GM19438 (cell line): ENCODE data around the gene SPON1.
"Not testable (repeated sequence)": the region's sequence is repeated elsewhere in the genome, so short reads cannot be mapped to it uniquely, and the experiment has no call there.

Experiments used
- ATAC-seq: cut with Tn5 transposase; IDR thresholded peaks from one replicate; pipeline ENCODE4 v1.9.1; 2021; ENCODE audit warnings: low read depth; ENCODE audit not compliant: unreplicated experiment

Gene SPON1

DNA sequence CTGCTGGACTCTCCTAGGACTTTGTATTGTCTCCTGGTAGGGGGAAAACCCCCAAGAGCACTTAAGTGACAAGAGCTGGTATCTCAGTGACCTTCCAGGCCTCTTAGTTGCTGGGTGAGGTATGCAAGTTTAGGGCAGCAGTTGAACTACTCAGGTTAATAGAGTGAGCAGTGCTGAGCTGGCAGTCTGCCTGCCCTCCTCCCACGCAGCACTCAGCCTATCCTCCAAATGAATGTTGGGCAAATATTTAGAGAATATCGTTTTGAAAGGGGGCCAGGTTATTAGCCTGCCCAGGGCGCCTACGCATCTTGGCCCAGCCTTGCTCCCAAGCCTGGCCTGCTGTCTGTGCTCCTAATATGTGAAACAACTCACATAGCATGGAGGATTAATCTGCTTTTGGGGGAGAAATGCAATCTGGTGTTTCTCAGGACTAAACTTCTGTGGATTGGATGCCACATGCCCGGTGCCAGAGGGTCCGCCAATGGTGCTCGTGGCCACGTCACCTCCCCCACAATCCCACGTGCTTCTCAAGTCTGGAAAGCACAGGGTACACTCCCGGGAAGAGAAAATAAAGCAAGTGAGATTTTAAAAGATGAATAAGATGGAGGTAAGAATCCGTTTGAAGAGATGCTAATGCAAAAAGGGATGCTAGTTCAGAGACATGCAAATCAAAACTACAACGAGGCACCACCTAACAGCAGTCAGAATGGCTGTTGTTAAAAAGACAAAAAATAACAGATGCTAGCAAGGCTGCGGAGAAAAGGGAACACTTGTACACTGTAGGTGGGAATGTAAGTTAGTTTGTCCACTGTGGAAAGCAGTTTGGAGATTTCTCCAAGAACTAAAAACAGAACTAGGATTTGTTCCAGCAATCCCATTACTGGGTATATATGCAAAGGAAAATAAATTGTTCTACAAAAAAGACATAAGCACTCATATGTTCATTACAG is 67.7 kb downstream of the SPON1 start:
- no peak for ATAC-seq

- ATAC-seq = not testable (repeated sequence)
Observed at GRCh38 chr11:14035526-14035925, 73.0 kb downstream of the SPON1 start.

- no peak for ATAC-seq
Observed at GRCh38 chr11:14036469-14036868, 73.9 kb downstream of the SPON1 start.

DNA sequence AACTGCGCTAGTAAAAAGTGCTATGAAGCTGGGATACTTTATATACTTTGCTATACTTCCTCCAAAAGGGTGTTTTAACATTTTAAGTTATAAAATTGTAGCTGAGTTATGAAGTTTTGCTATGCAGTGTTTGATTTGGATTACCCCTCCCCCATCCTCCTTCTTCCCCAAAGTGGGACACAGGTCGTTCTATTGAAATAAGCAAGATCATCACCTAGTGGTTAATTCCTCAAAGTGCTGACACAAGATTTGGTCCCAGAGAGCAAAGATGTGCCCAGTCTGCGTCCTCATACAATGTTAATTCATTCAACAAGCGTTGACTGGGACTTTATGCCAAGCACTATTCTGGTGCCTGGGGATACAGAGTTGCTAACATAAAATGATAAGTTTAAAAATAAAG is 78.5 kb downstream of the SPON1 start:
- no peak for ATAC-seq

GRCh38 chr11:14041565-14041964 is 79.0 kb downstream of the SPON1 start:
- ATAC-seq = no peak

DNA sequence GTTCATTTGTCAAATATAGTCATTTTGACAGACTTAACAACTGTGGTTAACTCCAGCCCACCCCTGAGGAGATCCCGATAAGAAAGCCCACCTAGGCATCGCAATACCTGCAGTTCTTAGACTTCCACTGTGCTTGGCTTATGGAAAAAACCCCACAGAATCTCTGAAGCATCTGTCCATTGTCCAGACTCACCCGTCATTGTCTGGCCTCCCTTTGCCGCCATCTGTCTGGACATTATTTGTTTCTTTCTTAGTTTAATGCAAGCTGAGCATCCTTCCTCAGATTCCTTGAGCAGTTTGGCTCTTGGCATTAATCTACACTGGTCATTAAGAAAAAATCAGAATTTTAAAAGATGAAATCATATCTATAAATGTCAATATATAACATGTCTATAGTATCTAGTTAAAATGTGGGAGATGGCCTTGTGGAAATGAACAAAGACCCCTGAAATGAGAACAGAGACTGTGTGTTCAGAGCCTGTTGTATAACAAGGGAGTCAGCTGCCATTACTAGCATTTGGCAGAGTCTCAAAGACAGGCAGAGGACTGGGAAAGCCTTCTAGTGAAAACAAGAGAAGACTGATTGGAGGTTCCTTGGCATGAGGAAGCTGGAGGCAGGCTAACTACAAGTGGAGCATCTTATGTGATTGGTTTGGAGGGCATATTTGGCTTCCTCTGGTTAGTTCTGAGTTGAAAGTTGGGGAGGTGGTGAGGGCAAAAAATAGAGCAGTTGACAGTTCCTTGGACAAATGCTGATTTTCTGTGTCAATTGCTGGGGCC is 80.4 kb downstream of the SPON1 start:
- no peak for ATAC-seq

DNA sequence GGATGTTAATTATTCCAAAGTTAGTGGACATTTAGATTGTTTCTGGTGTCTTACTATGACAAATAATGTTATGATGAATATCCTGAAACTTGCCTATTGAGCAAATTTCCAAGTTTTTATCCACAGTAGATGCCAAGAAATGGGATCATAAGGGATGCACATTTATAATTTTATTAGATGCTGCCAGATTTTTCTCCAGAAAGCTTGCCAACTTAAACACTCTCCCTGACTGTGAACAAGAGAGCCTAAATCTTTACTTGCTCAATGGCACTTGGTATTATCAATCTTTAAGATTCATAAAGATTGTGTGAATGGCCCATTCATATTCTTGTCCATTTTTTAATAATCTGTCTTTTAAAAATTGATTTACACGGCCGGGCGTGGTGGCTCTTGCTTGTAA is 82.4 kb downstream of the SPON1 start:
- no peak for ATAC-seq

GRCh38 chr11:14045417-14045816 is 82.9 kb downstream of the SPON1 start:
- no peak for ATAC-seq

DNA sequence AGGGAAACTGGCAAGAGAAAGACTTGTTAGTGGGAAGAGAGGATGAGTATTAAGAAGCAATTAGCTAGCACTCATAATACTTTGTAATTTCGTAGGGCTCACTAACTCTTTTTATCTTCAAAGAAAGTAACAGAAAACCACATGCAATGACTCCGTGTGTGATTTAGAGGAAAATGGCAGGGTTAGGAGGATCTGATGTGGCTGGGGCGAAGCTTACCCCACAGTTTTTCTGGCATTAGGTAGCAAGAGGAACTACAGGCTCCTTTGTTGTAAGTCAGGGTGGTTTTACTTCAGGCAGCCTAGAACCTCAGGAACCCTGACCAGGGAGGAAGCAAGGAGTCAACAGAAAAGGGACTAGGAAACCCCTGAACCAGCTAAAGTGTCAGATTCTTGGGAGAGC is 89.7 kb downstream of the SPON1 start:
- no peak for ATAC-seq

DNA sequence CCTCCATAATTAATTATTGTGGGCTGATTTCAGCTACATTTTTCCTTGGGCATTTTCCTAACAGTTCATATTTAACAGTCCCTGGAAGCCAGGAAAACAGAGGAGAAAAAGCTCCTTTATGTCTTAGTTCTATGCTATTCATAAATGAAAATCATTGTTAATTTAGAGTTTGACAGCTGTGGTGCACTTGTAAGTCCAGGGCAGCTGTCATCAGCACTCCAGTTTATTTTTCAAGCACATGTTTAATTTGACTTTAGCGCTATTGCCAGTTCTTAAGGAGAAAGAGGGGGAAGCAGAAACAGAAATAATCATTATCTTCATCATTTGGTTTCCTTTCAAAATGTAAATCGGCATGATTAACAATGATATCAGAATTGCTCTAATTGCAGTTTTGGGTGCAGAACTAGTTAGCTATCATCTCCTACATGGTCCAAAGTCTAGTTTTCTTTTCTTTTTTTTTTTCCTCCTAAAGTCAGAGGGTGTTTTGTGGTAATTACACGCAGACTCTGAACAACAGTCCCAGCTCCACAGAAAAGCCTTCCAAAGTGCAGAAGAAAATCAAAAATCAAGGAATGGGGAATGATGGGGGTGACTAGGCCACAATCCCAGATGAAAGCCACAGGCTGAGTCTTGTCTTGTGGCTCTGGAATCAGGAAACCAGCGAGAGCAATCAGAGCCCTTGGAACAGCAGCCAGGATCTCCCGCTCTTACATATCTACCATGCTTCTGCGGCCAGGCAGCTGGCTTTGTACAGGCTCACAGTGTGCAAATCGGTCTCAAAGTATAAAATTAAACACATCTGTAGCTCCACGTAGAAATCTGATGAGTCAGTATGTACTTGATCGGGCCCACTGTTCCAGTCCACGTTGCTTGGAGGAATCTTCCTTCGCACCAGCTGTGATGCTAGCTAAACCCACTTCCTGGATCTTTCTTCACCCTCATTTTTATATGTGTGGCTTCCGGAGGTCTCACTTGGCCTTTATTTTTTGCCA is 91.9 kb downstream of the SPON1 start:
- no peak for ATAC-seq

DNA sequence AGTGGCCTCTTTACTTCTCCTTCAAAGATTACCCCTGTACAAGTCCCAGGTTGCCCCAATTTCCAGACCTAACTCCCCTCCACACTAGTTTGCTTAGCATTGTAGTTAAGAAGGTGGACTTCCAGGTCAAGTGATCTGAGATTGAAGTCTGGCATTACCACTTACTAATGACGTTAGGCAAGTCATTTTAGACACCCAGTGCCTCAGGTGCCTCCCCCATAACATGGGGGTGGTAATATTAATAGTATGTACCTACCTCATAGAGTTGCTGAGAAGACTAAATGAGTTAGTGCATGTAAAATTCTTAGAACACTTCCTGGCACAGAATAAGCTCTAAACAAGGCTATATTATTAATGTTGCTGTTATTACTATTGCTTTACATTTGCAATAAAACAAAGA is 93.4 kb downstream of the SPON1 start:
- no peak for ATAC-seq

DNA sequence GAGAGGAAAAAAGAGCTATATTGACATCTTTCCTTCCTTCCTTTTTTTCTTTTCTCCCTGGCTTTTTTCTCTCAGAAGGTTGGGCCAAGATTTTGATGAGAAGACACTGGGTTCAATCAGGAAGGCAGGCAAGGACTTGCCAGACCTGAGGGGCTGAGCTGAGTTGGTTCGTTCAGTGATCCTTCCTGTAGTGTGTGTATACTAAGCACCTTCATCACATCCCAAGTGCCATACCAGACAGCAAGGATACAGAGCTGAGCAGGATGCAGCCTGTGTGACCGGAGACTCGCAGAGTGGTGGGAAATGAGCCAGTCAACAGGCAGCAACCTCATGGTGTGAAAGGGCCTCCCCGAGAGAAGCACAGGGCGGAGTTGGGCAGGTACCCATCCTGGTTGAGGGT is 95.5 kb downstream of the SPON1 start:
- ATAC-seq = no peak

- ATAC-seq = no peak
Observed at GRCh38 chr11:14059491-14059890, 97.0 kb downstream of the SPON1 start.

DNA sequence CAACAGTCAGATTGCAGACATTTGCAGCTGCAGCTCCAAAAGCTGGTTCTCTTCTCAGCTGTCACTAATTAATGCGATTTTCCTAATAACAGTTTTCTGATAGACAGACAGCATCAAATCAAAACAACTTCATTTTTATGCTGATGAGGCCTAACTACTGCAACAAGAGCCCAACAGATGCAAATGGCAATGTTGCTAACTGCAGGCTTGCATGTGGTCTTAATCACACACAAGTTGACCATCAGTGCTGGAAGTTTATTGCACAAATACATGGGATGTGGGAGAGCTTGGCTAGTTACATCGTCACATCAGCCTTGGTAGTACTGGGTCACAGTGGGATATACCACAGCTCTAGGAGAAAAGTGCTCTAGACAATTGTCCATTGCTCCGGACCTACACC is 99.2 kb downstream of the SPON1 start:
- ATAC-seq = no peak

GRCh38 chr11:14065141-14065540 is 102.6 kb downstream of the SPON1 start:
- no peak for ATAC-seq

GRCh38 chr11:14065681-14066080 is 103.2 kb downstream of the SPON1 start:
- no peak for ATAC-seq

DNA sequence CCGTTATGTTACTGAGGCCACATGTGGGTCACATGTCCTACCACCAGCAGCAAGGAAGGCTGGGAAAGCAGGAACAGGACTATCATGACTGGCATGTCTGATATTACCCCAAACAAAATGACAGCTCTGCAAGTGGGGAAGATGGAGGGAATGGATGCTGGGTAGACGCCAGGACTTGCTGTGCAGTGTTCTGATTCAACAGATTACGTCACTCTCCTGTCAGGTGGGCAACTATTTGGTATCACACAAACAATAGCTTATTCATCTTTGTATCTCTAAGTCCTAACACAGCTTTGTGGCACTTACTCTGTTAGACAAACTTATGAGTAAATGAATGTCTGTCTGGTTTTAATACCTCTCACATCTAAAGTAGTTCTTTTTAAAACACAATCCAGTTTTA is 105.2 kb downstream of the SPON1 start:
- ATAC-seq = no peak

DNA sequence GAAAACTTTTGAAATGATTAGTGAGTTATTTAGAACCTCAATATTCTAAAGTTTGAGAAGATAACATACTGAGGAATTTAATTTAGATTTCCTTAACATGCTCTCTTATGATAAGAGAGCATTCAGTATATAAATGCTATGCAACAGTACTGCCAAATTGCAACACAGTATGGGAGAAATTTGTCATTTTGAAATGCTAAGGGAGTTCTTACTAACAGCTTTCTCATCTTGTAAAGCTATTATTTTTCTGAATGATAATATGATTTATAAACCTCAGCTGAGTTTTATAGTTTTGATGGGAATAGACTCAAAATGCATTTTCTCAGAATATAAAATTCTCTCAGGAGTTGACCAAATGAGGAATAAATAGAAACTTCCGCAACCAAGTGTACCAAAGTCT is 108.4 kb downstream of the SPON1 start:
- ATAC-seq = no peak

DNA sequence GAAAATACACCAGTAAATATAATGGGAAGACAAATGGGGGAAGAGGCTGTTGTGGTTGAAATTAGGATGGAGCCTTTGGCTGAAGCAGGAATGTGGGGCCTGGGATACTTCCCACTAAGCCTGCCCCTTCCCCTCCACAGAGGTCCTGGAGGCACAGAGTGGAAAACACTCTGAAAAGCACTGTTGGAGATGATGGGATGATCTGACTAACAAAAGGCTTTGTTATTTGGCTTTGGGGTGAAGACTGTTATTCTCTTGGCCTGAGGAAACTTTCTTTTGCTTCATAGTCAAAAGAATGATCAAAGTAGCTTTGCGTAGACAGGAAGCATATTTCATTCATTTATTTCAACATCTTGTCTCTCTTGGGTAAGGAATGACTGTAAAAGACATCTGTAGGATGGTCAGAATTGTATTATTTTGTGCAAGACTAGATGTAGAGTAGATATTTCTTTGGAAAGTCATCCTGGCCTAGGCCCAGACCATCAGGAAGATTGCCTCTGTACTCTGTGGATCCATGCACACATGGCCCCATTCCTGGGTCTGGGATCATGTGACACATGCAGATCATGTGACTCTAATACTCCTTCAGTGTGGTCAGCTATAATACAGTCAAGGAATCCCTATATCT is 111.4 kb downstream of the SPON1 start:
- no peak for ATAC-seq
